ENCODE data around the gene OTOGL. TPM values are rescaled to one million over a fixed set of nuclear protein-coding genes. Genes with fewer than 3 reads are reported as not detected.

Gene OTOGL
- total RNA-seq, 1 donor from 2014 or later: not detected

GRCh38 chr12:80314741-80315140 is 215.4 kb downstream of the OTOGL start:
- no peak overlapping the region for H3K27ac Mint-ChIP-seq
- intact Hi-C loops (cut with micrococcal nuclease): no loop called here
- no peak for DNase-seq
- ChIA-PET POLR2A (no interaction called here), CTCF (no interaction called here)
- ATAC-seq (ENCODE audit: low read depth): no peak
- no peaks in the 10 kb centered on the region for H3K4me1 Mint-ChIP-seq
- no peaks in the 10 kb centered on the region for H3K36me3 Mint-ChIP-seq (ENCODE audit: low read depth)
- no peaks in the 10 kb centered on the region for H3K27me3 Mint-ChIP-seq
- no peaks in the 10 kb centered on the region for H3K9me3 Mint-ChIP-seq
- H3K4me3 Mint-ChIP-seq: no peak overlapping the region
- TF ChIP-seq CTCF (IDR thresholded peaks at IDR 0.05): no peak

DNA sequence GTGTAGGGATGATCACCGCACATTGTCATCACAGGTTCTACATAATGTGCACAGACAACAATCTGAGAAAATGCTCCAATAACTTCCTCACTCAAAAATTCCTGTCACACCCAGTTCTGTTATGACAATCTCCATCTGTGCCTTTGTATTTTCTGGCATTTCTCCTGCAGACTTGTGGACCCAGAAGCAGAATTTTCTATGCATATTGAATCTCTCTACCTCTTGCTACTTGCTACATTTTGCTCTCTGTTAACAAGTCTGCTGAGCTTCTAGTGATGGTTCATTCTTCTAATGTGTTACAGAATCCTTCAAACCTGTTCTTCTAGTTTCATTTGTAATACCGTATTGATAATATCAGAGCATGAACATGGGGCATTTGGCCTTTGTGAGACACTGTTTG is 216.9 kb downstream of the OTOGL start:
- Mint-ChIP-seq H3K4me3 (no peak overlapping the region), H3K36me3 (ENCODE audit: low read depth) (no peaks in the 10 kb centered on the region), H3K4me1 (no peaks in the 10 kb centered on the region), H3K9me3 (no peaks in the 10 kb centered on the region), H3K27me3 (no peaks in the 10 kb centered on the region), H3K27ac (no peak overlapping the region)
- DNase-seq (no peak), ATAC-seq (ENCODE audit: low read depth) (no peak)
- CTCF ChIA-PET: no interaction called here
- intact Hi-C loops (cut with micrococcal nuclease): no loop called here
- no peak for TF ChIP-seq CTCF (IDR thresholded peaks at IDR 0.05)
- POLR2A ChIA-PET: no interaction called here

- no peak for DNase-seq
- Mint-ChIP-seq H3K4me1 (no peaks in the 10 kb centered on the region), H3K4me3 (no peak overlapping the region), H3K27me3 (no peaks in the 10 kb centered on the region), H3K36me3 (ENCODE audit: low read depth) (no peaks in the 10 kb centered on the region), H3K9me3 (no peaks in the 10 kb centered on the region), H3K27ac (no peak overlapping the region)
- ChIA-PET POLR2A (no interaction called here), CTCF (no interaction called here)
- no peak for TF ChIP-seq CTCF (IDR thresholded peaks at IDR 0.05)
- no peak for ATAC-seq (ENCODE audit: low read depth)
- intact Hi-C loops (cut with micrococcal nuclease): no loop called here
Measured at GRCh38 chr12:80317307-80317706, 218.0 kb downstream of the OTOGL start.

- Mint-ChIP-seq H3K27ac (no peak overlapping the region), H3K9me3 (no peaks in the 10 kb centered on the region), H3K27me3 (no peaks in the 10 kb centered on the region), H3K4me1 (no peaks in the 10 kb centered on the region), H3K36me3 (ENCODE audit: low read depth) (no peaks in the 10 kb centered on the region), H3K4me3 (no peak overlapping the region)
- DNase-seq (no peak), ATAC-seq (ENCODE audit: low read depth) (no peak)
- POLR2A ChIA-PET: no interaction called here
- TF ChIP-seq CTCF (IDR thresholded peaks at IDR 0.05): no peak
- intact Hi-C loops (cut with micrococcal nuclease): no loop called here
- CTCF ChIA-PET: no interaction called here
Measured at GRCh38 chr12:80317899-80318298, 218.6 kb downstream of the OTOGL start.

- no peak overlapping the region for H3K4me3 Mint-ChIP-seq
- H3K27me3 Mint-ChIP-seq: no peaks in the 10 kb centered on the region
Measured at GRCh38 chr12:80320121-80320678, 220.9 kb downstream of the OTOGL start.

More at GRCh38 chr12:80320121-80320678, 220.9 kb downstream of the OTOGL start:
- H3K36me3 Mint-ChIP-seq (ENCODE audit: low read depth): no peaks in the 10 kb centered on the region
- intact Hi-C loops (cut with micrococcal nuclease): no loop called here
- ATAC-seq (ENCODE audit: low read depth) (no peak), DNase-seq (no peak)
- H3K9me3 Mint-ChIP-seq: no peaks in the 10 kb centered on the region
- POLR2A ChIA-PET: no interaction called here
- H3K4me1 Mint-ChIP-seq: no peaks in the 10 kb centered on the region
- no peak for TF ChIP-seq CTCF (IDR thresholded peaks at IDR 0.05)
- H3K27ac Mint-ChIP-seq: no peak overlapping the region
- CTCF ChIA-PET: no interaction called here

All from activated B cell treated with CpG ODN at 0.5 μM for 24 hours (primary cell).